Hematopoietic multipotent progenitor cell treated with erythropoietin and hydrocortisone succinate and interleukin-3 and kit ligand, for 17 days (in vitro differentiated cells): ENCODE measurements around the gene KDM4C.

Experiments
- DNase-seq: peaks from one replicate; pipeline ENCODE4 v3.0.0-alpha.2; 2015; ENCODE audit warnings: low spot score

Gene KDM4C

DNA sequence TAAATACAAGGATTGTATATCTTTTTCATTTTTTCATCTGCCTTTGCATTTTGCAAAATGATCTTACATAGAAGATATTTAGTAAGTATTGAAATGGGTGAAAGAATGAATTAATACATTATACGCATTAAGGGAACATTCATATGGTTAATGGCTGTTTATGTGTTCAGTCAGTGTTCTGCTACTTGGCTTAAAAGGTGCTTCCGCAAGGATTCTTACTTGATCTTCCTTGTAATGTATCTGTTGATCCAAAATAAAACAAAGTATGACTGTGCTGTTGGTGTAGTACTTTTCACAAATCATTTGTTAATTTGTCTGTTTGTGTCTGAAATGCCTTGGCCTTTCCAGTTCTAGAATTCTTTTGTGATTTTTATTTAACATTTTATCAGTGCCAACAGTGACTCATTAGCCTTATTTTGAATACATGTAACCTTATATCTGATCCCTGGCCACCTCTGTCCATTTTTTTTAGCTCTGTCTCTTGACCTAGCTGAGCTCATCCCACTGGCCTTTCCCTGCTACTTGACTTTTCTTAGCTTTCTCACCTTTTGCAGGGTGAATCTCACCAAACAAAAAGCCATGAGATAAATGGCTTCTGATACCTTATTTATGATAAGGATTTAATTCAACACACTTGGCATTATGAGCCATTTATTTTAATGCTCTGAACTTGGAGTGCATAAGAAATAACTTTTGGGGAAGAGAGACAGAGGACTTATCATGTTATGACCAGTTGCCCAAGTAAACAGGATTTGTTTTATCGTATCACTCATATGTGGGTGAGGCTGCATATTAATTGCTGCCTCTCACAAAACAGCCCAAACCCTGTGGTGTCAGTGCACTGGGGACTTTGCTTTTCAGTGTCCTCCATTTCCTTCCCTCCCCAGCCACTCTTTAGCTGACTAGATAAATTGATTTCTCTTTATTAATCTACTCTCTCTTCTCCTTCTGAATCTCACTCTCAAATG lies 340.3 kb downstream of the KDM4C start:
- DNase-seq: peak; percentile 42

DNA sequence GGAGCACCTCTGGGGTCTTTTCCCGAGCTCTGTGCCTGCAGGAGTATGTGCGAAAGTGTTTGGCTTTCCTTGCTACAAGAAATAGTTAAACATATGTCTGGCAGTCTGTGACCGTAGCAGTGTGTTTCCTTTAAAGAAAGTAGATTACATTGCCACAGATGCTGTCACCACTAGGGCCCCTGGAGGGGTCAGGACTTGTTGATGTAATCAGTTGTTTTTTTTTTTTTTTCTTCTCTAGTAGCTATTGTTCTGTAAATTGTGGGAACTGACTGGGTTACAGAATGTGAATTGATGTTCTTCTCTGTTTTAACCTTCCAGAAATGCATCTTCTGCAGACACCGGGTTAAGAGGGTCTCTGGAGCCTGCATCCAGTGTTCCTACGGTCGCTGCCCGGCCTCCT lies 345.6 kb downstream of the KDM4C start:
- DNase-seq: no peak

DNA sequence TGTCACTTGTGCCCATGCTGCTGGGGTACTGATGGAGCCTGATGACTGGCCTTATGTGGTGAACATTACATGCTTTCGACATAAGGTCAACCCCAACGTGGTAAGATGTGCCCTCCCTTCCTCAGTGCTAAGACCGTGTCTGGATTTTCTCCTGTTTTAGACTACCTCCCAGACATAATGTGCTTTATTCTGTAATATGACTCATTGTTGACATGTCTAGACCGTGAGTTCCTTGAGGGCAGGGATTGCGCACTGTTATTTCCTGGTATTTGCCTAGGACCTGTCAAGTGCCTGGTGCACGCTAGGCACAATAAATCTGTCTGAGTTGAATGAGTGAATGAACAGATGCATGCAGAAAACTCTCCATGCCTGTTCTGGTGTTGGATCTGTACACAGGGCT lies 346.0 kb downstream of the KDM4C start:
- DNase-seq: no peak

DNA sequence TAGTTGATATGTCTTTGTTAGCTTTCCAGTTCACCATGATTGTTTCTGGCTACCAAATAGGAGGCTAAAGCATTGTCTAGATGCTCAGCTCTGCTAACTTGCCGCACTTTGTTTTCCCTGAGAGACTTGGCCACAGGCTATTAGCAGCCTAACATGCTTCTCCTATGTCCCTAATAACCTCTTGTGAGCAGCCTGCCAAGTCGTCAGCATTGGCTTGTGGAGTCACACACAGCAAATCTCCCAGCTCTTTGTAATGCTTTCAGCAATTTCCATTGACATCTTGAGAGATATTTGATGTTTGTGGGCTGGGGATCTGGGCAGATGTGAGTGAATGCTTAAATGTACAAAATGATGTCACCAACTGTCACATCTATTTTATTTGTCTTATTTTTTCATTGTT lies 346.9 kb downstream of the KDM4C start:
- no peak for DNase-seq

DNA sequence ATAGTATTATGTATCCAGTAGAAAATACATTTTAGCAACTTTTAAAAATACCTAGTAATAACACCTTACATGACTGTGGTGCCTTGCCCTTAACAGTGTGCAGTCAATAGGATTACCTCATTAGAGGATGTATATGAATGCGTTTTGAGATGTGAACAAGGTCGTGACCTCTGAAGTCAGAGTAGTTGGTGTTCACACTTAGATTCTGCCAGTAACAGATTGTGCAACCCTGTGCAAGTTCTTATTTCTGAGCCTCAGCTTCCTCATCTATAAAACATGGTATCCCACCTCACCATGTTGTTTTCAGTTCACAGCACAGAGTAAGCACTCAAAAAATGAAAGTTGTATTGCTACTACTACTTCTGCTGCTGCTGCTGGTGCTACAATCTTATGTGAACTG lies 347.3 kb downstream of the KDM4C start:
- no peak for DNase-seq

DNA sequence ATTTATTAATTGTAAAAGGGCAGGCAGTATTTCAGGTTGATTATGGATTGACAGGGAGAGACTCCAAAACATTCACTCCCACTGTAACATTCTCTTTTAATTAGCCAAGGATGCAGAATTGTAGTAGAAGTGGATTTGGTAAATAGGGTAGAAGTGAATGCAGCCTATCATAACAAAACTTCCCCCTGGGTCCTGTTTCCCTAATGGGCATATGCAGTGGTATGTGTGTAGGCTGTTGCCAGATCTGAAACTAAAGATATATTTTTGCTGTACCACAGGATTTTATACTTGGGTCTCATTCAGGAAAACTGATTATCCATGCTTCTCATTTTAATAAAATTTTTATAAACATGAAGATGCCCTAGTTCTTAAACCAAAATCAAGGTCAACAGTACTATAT lies 351.2 kb downstream of the KDM4C start:
- no peak for DNase-seq

DNA sequence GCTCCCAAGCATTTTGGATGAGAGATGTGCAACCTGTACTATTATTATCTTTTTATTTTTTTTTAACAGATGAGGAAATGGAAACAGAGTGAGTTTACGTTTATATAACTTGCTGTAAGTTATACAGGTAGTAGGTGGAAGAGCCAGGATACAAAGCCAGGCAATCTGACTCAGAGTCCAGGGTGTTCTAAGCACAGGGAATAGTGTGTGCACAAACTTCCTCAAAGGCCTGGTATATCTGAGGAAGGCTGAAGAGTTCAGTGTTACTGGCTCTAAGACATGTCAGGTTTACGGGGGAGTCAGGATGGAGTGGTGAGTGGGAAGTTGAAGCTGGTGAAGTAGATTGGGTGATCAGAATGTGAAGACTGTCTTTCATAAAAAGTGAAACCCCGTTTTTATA lies 353.6 kb downstream of the KDM4C start:
- no peak for DNase-seq

DNA sequence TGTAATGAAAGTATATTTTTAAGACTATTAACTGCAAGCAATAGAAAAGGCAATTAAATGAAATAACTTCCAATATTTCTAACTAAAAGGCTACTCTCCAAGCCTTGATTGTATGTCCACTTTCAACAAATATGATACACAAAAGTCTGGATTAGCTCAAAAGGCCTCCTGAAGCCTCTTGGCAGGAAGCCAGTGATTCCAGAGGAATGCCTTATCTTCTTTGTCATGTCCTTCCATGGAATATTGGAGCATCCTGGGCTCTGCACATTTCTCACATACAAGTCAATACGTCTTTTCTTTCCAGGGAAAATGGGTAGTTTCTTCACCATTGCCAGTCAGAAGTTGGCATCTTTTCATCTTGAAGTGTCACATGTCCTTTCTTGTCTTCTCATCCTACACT lies 357.8 kb downstream of the KDM4C start:
- peak; percentile 12 for DNase-seq

DNA sequence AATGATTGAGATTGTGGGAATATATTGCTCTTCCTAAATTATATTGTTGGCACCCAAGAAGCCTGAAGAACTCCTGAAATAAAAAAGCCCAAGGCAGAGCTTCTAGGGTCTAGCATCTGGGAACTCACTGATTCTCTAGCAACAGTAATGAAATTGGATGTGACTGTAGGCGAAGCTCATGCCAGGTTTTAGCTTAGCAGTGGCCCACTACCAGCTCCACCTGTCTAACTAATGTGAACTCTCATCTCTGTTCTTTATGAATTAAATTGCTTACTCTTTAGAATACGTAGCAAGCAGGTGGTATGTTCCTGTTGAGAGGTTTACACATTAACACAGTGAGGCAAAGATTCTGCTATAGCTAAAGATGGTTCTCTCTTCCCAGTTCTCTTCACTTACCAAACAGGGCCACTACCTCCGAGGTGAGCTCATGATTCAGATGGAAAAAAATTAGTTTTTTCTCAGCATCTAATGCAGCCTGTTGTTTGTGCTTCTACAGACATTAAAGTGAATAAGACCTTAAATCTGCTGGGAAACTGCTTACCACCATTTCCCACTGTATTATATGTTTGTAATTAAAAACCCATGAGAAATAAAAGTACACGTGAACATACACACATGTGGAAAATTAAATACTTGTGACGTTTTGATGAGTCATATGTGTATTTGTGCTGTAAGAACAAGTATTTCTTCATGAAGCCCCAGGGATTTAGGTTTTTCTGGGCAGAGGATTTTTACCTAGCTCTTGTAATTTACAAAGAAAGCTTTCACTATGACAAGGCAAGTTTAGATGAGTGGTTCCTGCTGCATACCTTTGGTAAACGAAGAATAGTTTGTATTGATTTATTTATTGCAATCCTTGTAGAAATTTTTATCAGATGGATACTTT lies 360.1 kb downstream of the KDM4C start:
- no peak for DNase-seq

DNA sequence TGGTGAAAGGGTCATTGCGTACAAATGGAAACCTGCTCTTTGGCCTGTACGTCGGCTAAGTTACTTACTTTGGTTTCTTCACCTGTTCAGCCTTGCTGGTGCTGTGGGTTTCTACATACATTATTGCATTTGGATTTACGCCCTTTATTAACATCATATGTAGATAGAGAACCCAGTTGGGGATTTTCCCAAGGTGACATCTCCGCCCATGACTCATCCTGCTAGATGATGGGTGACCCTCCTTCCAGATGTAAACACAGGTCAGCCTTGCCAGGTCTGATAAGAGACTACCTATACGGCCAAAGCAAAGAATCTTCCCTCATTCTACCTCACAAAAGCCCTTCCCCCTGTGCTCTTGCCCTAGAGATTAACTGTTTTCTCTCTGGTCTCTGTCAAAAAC lies 360.9 kb downstream of the KDM4C start:
- DNase-seq: peak; percentile 37

DNA sequence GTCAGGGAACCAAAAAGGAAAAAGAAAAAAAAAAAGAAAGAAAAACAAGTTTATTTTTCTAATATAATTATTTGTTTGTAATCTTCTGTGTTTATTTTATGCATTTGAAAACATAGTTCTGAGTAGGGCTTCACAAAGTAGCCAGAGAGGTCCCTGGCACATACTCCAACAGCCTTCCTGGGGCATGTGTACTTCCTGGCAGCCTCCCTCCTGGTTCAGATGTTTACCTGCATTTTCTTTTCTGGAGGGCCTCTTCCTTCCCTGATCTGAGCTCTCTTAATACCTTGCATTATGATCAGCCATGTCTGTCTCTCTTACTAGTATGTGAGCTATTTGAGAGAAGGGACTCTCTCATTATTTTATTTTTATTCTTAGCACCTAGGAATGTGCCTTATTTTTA lies 361.8 kb downstream of the KDM4C start:
- no peak for DNase-seq

DNA sequence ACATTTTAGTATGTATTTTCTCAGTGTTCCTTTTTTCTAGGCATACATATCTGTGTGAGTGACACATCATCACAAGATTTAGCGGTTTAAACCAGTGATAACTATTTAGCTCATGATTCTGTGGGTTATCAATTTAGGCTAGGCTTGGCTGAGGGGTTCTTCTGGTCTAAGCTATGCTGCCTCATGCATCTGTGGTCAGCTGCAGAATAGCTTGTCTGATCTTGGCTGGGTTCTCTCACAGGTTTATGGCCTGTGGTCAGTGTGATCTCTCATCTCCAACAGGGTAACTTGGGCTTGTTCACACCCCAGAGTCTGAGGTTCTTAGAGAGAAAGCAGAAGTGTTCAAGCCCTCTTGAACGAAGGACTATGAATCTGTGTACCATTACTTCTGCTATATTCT lies 363.3 kb downstream of the KDM4C start:
- no peak for DNase-seq

DNA sequence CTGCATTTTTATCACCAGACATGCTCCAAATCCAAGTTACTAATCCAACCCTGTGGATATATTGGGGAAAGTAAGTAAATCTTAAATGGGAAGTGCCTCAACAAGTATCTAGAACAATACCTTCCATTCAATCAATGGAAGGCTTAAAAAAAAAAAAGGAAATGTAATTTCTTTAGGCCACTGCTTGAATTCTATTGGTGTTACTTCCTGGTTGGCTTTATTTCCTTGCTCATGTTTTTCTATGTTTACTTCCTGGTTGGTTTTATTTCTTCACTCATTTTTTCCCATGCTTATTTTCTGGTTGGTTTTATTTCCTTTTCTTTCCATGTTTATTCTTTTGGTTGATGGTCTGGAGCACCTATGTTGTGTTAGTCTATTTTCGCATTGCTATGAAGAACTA lies 363.9 kb downstream of the KDM4C start:
- no peak for DNase-seq

DNA sequence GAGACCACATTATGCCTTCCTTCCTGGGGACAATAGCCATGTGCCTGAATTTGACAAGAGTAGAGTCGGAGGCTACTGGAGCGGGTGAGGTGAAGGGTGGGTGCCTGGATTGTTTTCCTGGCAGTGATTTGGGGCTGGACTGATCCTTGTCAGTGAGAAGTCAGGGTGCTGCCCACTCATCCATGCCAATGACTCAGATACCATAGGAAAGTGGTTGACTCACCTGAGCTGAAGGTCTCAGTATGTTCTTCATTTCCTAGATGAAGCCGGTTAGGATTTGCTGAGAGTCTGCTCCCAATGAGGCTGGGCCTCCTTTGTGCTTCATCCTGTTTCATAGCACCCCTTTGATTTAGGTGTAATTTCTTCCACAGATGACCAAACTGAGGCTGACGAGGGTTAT lies 366.0 kb downstream of the KDM4C start:
- DNase-seq: no peak

DNA sequence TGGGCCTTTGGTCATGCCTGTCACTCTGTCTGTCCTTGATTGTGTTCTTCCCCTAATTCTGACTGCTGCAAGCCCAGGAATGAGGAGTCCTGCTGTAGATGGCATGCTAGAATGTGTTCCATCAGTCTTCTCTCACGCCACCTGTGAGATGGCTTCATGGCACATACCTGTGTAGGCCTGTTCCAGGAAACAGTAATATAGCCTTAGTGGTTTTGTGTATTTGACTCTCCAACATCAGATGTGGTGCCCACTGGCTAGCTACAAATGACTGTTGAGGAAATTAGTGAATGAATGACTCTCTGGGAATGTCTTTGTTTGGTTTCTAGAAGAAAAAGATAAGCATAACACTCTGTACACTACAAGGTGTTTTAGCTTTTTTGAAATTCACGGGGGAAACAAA lies 367.5 kb downstream of the KDM4C start:
- no peak for DNase-seq

DNA sequence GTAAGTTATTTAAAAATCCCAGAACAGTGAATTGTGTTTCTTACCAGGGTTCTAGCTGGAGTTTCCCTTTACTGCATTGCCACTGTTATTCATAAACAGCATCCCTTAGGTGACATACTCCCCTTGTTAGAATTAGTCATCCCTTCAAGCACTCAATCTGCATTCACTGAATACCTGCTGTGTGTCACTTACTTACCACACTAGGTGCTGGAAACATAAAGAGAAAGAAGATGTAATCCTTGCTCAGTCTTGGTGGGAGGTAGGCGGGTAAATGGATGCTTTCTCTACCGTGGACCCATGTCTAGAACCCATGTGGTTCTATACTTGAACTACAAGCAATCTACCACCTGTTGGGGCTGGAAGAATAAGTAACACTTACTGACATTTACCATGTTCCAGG lies 371.6 kb downstream of the KDM4C start:
- DNase-seq: no peak

DNA sequence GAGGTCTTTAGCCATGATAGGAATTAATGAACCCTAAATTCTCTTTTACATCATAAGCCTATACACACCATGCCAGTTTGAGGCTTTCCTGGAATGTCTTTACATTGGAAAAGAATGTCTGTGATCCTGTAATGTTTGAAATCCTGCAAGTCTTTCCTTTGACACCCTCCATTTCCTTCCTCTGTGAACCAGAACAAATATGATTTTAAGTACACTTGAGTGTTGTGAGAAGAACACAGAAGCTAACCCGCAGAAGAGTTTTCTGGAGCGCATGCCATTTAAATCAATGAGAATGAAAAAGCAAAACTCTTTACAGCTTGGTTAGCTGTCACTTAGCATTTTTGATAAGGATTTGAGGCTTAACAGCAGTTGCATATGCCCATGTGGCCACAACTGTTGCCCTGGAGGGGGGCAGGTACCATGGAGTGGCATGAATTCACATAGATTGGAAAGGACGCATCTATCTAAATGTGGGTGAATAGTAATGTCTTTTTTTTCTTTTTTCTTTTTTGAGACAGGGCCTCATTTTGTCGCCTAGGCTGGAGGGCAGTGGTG lies 372.6 kb downstream of the KDM4C start:
- DNase-seq: no peak

DNA sequence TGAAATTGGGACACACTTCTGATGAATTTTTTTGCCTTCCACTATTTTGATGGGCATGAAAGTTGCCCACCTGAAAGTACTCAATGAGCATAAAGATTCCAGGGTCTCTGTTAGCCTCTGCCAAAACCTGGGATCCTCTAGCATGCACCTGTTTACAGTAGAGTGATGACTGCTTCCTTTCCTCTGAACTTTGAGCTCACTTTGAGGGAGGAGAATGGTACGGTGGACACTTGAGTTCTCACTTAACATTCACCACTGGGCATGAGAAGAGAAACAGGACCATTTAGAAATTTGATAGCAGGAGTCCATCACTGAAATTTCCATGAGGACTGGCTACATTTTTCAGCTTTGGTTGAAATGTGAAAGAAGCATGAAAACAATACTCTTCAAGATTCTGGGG lies 374.8 kb downstream of the KDM4C start:
- no peak for DNase-seq

DNA sequence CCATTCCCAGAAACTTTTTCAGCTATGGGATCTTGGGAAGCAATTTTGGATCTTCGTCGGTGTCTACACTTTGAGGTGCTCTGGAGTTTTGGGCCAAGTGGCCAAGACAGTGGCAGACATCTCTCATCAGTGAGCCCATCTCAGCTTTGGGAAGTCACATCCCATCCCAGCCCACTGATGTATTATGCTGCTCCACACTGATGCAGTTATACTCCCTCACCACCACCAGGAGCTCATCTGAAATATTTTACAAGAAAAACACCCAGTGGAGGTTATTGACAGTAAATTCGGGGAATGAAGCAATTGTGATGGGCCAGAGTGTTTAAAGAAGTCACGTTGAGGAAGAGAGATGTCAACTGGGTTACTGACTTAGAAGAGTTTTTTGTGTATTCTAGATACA lies 378.0 kb downstream of the KDM4C start:
- no peak for DNase-seq

DNA sequence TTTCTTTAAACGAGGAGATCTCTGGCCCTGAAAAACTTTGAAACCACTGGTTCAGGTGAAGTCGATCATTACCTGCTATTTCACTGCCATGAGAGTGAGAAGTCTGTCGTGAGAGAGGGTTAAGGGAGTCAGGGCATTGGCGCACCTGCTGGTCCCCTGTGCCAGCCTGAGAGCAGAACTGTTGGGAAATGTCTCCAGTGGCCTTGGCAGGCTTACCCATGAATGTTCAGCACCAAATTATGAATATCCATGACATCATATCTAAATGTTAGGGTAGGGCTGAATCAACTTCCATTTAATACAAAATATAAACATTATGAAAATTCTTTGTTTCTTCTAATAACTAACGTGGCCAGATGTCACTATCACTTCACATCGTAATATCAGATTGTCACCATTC lies 379.3 kb downstream of the KDM4C start:
- no peak for DNase-seq

DNA sequence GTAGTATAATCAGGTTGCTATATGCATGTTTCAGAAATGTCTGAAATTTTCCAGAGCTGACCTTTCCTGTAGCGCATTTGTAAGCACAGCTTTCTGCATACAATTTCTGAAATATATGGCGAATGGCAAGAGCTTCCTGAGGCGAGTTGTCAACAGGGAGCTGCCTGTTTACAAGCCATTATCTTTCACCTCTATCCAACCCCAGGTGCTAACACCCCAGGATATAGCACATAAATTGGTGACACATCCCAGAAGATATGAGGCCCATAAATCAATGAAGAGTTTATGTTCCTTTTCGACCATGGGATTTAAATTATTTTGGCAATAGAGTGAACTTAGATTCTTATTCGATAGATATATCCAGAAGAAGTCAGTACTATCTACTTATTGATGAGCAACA lies 379.8 kb downstream of the KDM4C start:
- DNase-seq: no peak

DNA sequence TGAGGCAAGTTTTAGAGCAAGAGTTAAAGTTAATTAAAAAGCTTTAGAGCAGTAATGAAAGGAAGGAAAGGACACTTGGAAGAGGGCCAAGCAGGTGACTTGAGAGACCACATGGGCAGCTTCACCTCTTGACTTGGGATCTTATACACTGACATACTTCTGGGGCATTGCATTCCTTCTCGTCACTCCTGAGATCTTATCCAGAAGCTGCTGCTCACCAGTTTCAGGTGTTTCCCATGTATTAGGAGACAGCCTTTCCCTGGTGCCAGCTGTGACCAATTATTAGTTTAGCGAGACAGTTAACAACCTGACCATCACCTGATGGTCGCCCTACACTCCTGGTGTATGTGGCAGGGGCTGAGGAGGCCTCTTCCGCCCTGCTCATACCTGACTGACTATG lies 382.1 kb downstream of the KDM4C start:
- DNase-seq: no peak

DNA sequence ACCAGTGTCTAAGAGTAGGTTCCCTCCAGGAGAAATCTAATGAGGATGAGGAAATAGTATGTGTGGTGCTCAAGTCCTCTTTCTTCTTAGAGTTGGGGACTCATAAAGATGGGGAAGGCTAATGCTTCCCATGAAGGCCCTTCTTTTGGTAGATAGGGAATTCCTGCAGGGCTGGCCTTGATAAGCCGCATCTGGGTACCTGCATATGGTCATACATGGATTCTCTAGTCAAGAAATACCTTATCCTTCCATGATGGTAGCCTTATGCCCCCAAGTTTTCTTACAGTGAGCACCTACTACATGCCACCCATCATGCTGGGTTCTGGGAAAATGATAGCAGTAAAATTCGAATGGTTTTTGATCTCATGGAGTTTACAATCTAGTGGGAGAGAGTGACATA lies 382.6 kb downstream of the KDM4C start:
- DNase-seq: no peak
